ENCODE measurements around the gene TENM3. TPM values are rescaled to one million over a fixed set of nuclear protein-coding genes. Genes with fewer than 3 reads are reported as not detected.

TENM3 gene
- total and polyA plus RNA-seq, 3 donors from 2014 or later, result 10.9 to 42.7 (median 42.2) TPM

GRCh38 chr4:182219411-182220056 lies 23.7 kb upstream of the TENM3 start:
- intact Hi-C loops (cut with DNase I; ENCODE audit: low total_unique reads), result no loop called here
- H3K4me1 ChIP-seq, result no peaks in the 10 kb centered on the region
- H3K27ac ChIP-seq, result no peak overlapping the region
- 93% methylated on average over 6 of the region's 6 CpGs for WGBS, 2 donors
- no peaks in the 10 kb centered on the region for H3K9me3 ChIP-seq
- no peaks in the 10 kb centered on the region for H3K27me3 ChIP-seq
- no peak overlapping the region for H3K4me3 ChIP-seq
- TF ChIP-seq POLR2A (IDR thresholded peaks at IDR 0.05), result no peak
- TF ChIP-seq, protein P1, sequence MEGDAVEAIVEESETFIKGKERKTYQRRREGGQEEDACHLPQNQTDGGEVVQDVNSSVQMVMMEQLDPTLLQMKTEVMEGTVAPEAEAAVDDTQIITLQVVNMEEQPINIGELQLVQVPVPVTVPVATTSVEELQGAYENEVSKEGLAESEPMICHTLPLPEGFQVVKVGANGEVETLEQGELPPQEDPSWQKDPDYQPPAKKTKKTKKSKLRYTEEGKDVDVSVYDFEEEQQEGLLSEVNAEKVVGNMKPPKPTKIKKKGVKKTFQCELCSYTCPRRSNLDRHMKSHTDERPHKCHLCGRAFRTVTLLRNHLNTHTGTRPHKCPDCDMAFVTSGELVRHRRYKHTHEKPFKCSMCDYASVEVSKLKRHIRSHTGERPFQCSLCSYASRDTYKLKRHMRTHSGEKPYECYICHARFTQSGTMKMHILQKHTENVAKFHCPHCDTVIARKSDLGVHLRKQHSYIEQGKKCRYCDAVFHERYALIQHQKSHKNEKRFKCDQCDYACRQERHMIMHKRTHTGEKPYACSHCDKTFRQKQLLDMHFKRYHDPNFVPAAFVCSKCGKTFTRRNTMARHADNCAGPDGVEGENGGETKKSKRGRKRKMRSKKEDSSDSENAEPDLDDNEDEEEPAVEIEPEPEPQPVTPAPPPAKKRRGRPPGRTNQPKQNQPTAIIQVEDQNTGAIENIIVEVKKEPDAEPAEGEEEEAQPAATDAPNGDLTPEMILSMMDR (IDR thresholded peaks at IDR 0.05), result no peak
- no peak for DNase-seq
- H3K36me3 ChIP-seq (ENCODE audit: low read depth, missing control alignments), result no peaks in the 10 kb centered on the region

DNA sequence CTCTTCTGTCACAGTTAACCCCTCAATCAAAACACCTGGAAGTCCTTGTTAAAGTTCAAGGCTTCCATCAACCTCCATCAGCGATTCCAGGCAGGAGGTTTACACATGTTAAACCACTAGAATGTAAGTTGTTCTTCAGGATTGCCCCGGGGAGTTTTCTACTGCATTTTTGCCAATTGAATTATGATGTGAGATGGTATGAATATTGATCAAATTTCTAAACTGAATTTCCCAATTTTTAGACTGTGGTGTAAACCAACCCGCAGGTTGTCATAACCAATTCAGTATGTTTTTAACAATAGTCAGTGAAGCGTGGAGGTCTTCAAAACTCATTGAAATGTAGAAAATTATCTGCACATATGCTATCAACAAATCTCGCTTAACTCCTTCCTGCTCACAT lies 21.2 kb upstream of the TENM3 start:
- Histone ChIP-seq H3K27ac (no peak overlapping the region), H3K27me3 (no peaks in the 10 kb centered on the region), H3K9me3 (no peaks in the 10 kb centered on the region), H3K4me1 (no peaks in the 10 kb centered on the region), H3K36me3 (ENCODE audit: low read depth, missing control alignments) (no peaks in the 10 kb centered on the region), H3K4me3 (no peak overlapping the region)
- DNase-seq, result no peak
- TF ChIP-seq, protein P1 (IDR thresholded peaks at IDR 0.05), result no peak
- TF ChIP-seq POLR2A (IDR thresholded peaks at IDR 0.05), result no peak
- intact Hi-C loops (cut with DNase I; ENCODE audit: low total_unique reads), result no loop called here
- 91% methylated on average over 5 of the region's 5 CpGs for WGBS, 2 donors

DNA sequence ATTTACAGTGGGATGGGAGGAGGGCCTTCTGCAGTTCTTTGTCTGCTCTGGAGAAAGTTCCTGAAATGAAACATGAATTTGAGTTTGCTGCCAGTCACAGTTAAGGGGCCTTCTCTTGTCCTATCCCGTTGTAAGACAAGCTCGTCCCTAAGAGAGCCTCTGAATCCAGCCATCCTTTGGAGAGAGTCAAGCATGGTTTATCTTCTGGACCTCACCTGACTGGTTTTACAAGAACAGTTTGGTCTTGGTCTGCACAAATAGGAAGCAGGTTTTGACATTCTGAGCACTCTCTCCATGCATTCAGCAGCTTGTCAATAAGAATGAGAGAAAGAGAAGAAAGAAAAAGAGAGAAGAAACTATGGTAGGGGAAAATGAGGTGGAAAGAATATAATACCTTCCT lies 20.4 kb upstream of the TENM3 start:
- intact Hi-C loops (cut with DNase I; ENCODE audit: low total_unique reads), result no loop called here
- WGBS, 2 donors, result 87 to 90% methylated on average over 2 of the region's 2 CpGs
- TF ChIP-seq, protein P1 (IDR thresholded peaks at IDR 0.05), result no peak
- TF ChIP-seq POLR2A (IDR thresholded peaks at IDR 0.05), result no peak

DNA sequence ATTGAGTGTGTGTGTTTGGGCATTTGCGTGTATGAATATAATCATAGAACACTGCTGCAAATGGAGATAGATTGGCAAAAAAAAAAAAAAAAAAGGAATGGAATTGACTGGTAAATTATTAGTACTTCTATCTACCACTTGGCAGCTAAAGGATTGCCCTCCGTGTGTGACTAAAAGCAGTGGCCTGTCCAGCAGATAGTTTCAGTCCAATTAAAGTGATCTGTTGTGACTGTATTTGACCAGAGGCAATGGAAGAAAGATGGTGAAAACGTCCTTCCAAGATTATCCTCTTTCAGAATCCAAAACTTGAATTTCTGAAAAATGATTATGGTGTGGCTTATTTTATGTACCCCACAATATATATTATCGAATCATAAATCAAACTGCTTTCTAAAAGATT lies 19.5 kb upstream of the TENM3 start:
- WGBS, 2 donors, result 93 to 95% methylated on average over 4 of the region's 4 CpGs
- Histone ChIP-seq H3K4me1 (no peaks in the 10 kb centered on the region), H3K9me3 (no peaks in the 10 kb centered on the region), H3K36me3 (ENCODE audit: low read depth, missing control alignments) (no peaks in the 10 kb centered on the region), H3K27me3 (no peaks in the 10 kb centered on the region), H3K4me3 (no peak overlapping the region), H3K27ac (no peak overlapping the region)
- intact Hi-C loops (cut with DNase I; ENCODE audit: low total_unique reads), result no loop called here
- no peak for TF ChIP-seq POLR2A (IDR thresholded peaks at IDR 0.05)
- TF ChIP-seq, protein P1 (IDR thresholded peaks at IDR 0.05), result no peak
- no peak for DNase-seq

More for the DNA sequence above, 20.4 kb upstream of the TENM3 start:
- DNase-seq, result no peak
- no peaks in the 10 kb centered on the region for H3K27me3 ChIP-seq
- H3K36me3 ChIP-seq (ENCODE audit: low read depth, missing control alignments), result no peaks in the 10 kb centered on the region
- H3K9me3 ChIP-seq, result no peaks in the 10 kb centered on the region
- H3K27ac ChIP-seq, result no peak overlapping the region
- H3K4me1 ChIP-seq, result no peaks in the 10 kb centered on the region
- H3K4me3 ChIP-seq, result no peak overlapping the region

Measured in testis (tissue), 3 donors.